ENCODE results near the gene GLIPR1.

DNA sequence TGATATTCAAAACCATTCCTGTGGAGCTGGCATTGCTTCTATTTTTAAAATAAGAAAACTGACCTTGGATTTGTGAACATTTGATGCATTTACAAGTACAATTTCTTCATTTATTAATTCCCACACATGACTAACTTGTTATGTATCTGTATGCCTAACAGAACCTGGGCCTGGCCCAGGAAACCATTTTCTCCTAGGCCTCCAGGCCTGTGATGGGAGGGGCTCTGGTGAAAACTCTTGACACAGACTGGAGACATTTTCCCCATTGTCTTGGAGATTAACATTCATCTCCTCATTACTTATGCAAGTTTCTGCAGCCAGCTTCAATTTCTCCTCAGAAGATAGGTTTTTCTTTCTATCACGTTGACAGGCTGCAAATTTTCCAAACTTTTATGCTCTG is 47.6 kb upstream of the GLIPR1 start:
- TF ChIP-seq POLR2A (IDR thresholded peaks at IDR 0.05): no peak
- TF ChIP-seq, protein P1, sequence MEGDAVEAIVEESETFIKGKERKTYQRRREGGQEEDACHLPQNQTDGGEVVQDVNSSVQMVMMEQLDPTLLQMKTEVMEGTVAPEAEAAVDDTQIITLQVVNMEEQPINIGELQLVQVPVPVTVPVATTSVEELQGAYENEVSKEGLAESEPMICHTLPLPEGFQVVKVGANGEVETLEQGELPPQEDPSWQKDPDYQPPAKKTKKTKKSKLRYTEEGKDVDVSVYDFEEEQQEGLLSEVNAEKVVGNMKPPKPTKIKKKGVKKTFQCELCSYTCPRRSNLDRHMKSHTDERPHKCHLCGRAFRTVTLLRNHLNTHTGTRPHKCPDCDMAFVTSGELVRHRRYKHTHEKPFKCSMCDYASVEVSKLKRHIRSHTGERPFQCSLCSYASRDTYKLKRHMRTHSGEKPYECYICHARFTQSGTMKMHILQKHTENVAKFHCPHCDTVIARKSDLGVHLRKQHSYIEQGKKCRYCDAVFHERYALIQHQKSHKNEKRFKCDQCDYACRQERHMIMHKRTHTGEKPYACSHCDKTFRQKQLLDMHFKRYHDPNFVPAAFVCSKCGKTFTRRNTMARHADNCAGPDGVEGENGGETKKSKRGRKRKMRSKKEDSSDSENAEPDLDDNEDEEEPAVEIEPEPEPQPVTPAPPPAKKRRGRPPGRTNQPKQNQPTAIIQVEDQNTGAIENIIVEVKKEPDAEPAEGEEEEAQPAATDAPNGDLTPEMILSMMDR (IDR thresholded peaks at IDR 0.05): no peak
- no peak for TF ChIP-seq POLR2AphosphoS5 (IDR thresholded peaks at IDR 0.05)

Measured in prostate gland (tissue), 2 donors.